HepG2 (cell line): Measurements from ENCODE around the gene FAM3A. TPM values are rescaled to one million over a fixed set of nuclear protein-coding genes. Genes with fewer than 3 reads are reported as not detected.

ENCODE experiments used
- ATAC-seq: fragments of 200-7000 bp; cut with Tn5 transposase; 3 replicates; pipeline ENCODE4 v1.9.1; 2020; ENCODE audit warnings: mild to moderate bottlenecking, moderate library complexity
- BruUV-seq: library from RNA; stranded (reverse); fragments of 400-500 nt; replicated peaks from 2 replicates; lab custom pipeline; 2021; lab: Mats Ljungman, UMichigan
- CTCF ChIA-PET: fragments of 300-600 bp; formaldehyde crosslinking; extraction: SDS; loops from one replicate; lab custom pipeline; 2021; ENCODE audit warnings: low total read pairs, inconsistent platforms, low intra/inter-chr PET ratio; lab: Yijun Ruan, JAX
- POLR2A ChIA-PET: fragments of 350-600 bp; sonication (Branson Sonifier 250); formaldehyde crosslinking; loops from one replicate; lab custom pipeline; 2020; ENCODE audit warnings: antibody characterized with exemption, inconsistent platforms; lab: Yijun Ruan, JAX
- DNase-seq: peaks from one replicate; pipeline ENCODE4 v3.0.0-alpha.2; 2015; ENCODE audit warnings: low spot score
- FAIRE-seq: peaks from 3 replicates; lab custom pipeline; 2011; peaks lifted over from hg19 to GRCh38; lab: Jason Lieb, UNC
- H2AFZ ChIP-seq: one replicate; pipeline ENCODE4 v1.6.1; 2011; ENCODE audit warnings: low read length, inconsistent platforms
- H3K27ac ChIP-seq: fragments of 300-600 bp; 3 replicates; pipeline ENCODE4 v1.8.0; 2011; ENCODE audit warnings: mixed run types, mild to moderate bottlenecking, mixed read lengths, low read length, inconsistent platforms; ENCODE audit not compliant: insufficient read depth; ENCODE audit errors: extremely low read length
- H3K27me3 ChIP-seq, 2 experiments: fragments of 200-600 bp in 1 of 2; 2 replicates in 1 of 2; 3 replicates in 1 of 2; pipeline versions ENCODE4 v1.6.0 to v1.8.0; 2011; ENCODE audit warnings: low read length in 2 of 2, mild to moderate bottlenecking in 2 of 2, moderate library complexity in 2 of 2, inconsistent platforms in 1 of 2; ENCODE audit not compliant: insufficient read depth in 2 of 2, control insufficient read depth in 1 of 2
- H3K36me3 ChIP-seq, 2 experiments: fragments of 200-600 bp in 1 of 2; replicated peaks in 1 of 2; 2 replicates in 1 of 2; 3 replicates in 1 of 2; pipeline versions ENCODE4 v1.5.1 to v1.8.0; 2011; ENCODE audit warnings: low read length in 2 of 2, inconsistent platforms in 1 of 2; ENCODE audit not compliant: insufficient read depth in 2 of 2, control insufficient read depth in 1 of 2
- H3K4me1 ChIP-seq: 2 replicates; pipeline ENCODE4 v1.5.1; 2012; ENCODE audit warnings: low read length, inconsistent platforms; ENCODE audit not compliant: insufficient read depth
- H3K4me2 ChIP-seq: 2 replicates; pipeline ENCODE4 v1.6.0; 2011; ENCODE audit warnings: low read depth, low read length, inconsistent platforms
- H3K4me3 ChIP-seq, 3 experiments: fragments of 200-600 bp in 1 of 3; sonication (generic), shearing (Covaris generic) in 1 of 3; replicated peaks in 1 of 3; 2 replicates each; pipeline ENCODE4 v1.5.1; 2011 to 2016; ENCODE audit warnings: low read length in 3 of 3, inconsistent platforms in 2 of 3, low read depth in 2 of 3, mild to moderate bottlenecking in 2 of 3, control low read depth in 1 of 3, mixed read lengths in 1 of 3; ENCODE audit not compliant: insufficient read depth in 1 of 3
- H3K79me2 ChIP-seq: one replicate; pipeline ENCODE4 v1.6.1; 2011; ENCODE audit warnings: low read length, inconsistent platforms; ENCODE audit not compliant: insufficient read depth
- H3K9ac ChIP-seq: 2 replicates; pipeline ENCODE4 v1.6.0; 2011; ENCODE audit warnings: mild to moderate bottlenecking, low read depth, low read length, inconsistent platforms; ENCODE audit not compliant: insufficient read depth
- H3K9me3 ChIP-seq: 2 replicates; pipeline ENCODE4 v1.5.1; 2012; ENCODE audit warnings: mild to moderate bottlenecking, low read length
- H4K20me1 ChIP-seq: 2 replicates; pipeline ENCODE4 v1.6.0; 2011; ENCODE audit warnings: inconsistent platforms, mild to moderate bottlenecking, low read length, moderate library complexity; ENCODE audit not compliant: insufficient read depth
- ATRX ChIP-seq: sonication (generic); formaldehyde crosslinking; IDR thresholded peaks from 2 replicates; pipeline ENCODE4 v1.4.0; 2020; ENCODE audit warnings: missing genetic modification reagents, borderline replicate concordance
- CBX2 ChIP-seq, 2 experiments: fragments of 200-600 bp in 1 of 2; sonication (generic); formaldehyde crosslinking in 1 of 2; IDR thresholded peaks; 2 replicates each; pipeline versions ENCODE4 v1.7.0 to v1.8.1; 2018 to 2022; ENCODE audit warnings: low read depth in 2 of 2, low read length in 1 of 2, mild to moderate bottlenecking in 1 of 2, missing genetic modification reagents in 1 of 2
- MAFK ChIP-seq, 2 experiments: IDR thresholded peaks in 1 of 2; conservative IDR thresholded peaks in 1 of 2; 2 replicates each; pipeline ENCODE4 v1.6.1; 2011; ENCODE audit warnings: improper control_type of control experiment in 2 of 2, low read length in 2 of 2
- PHF20 ChIP-seq: sonication (generic); formaldehyde crosslinking; IDR thresholded peaks from 2 replicates; pipeline ENCODE4 v1.5.0; 2020; ENCODE audit warnings: mild to moderate bottlenecking, missing genetic modification reagents
- RAD51 ChIP-seq: fragments of 450-650 bp; IDR thresholded peaks from 2 replicates; pipeline ENCODE4 v1.6.1; 2016; ENCODE audit warnings: borderline replicate concordance
- SMAD3 ChIP-seq: sonication (generic); formaldehyde crosslinking; IDR thresholded peaks from 2 replicates; pipeline ENCODE4 v1.4.0; 2020; ENCODE audit warnings: missing genetic modification reagents
- ZNF296 ChIP-seq: sonication (generic); formaldehyde crosslinking; conservative IDR thresholded peaks from 2 replicates; pipeline ENCODE4 v1.5.0; 2020; ENCODE audit warnings: mild to moderate bottlenecking, missing genetic modification reagents
- ZNF547 ChIP-seq: sonication (generic); formaldehyde crosslinking; IDR thresholded peaks from 2 replicates; pipeline ENCODE4 v1.5.1; 2020; ENCODE audit warnings: mild to moderate bottlenecking, missing genetic modification reagents
- ZNF580 ChIP-seq: IDR thresholded peaks from 2 replicates; pipeline ENCODE4 v1.6.1; 2016; ENCODE audit warnings: low read depth, borderline replicate concordance
- WGBS: methylation state at CpG from one replicate; pipeline ENCODE4 v1.1.6; 2017; ENCODE audit warnings: low lambda C conversion rate; 5-methylcytosine and 5-hydroxymethylcytosine counted together
- in situ Hi-C: cut with HindIII; loops from 2 replicates; pipeline ENCODE4 v1.10.0; 2017; ENCODE audit warnings: low pct_unique_long_range_greater_than_20kb; ENCODE audit not compliant: extremely low pct_ligation_motif_present
- intact Hi-C: fragments of 100-400 bp; cut with micrococcal nuclease; formaldehyde crosslinking; loops from one replicate; pipeline ENCODE4 v1.10.0; 2022; ENCODE audit not compliant: unreplicated experiment
- polyA plus RNA-seq, 8 experiments: library from polyadenylated mRNA; depleted of rRNA in 3 of 8; stranded (reverse) in 7 of 8; unstranded in 1 of 8; fragments of >200 nt; fragmentation: Illumina TruSeq in 4 of 8; extraction: Trizol in 4 of 8; gene quantifications; 2 replicates each; pipeline versions ENCODE4 v1.2.1 to v1.2.3, GENCODE V29; 2011 to 2016; ENCODE audit warnings: low read depth in 4 of 8, missing spikeins in 1 of 8, mixed read lengths in 1 of 8; ENCODE audit not compliant: insufficient read depth in 1 of 8
- total RNA-seq, 5 experiments: library from RNA; depleted of rRNA; stranded (reverse); fragments of >200 nt; fragmentation: Illumina TruSeq; extraction: Trizol; gene quantifications; 2 replicates each; pipeline ENCODE4 v1.2.3, GENCODE V29; 2016; ENCODE audit warnings: low read depth in 1 of 5
- TF ChIP-seq, protein P1 (sequence below): sonication (generic); formaldehyde crosslinking; IDR thresholded peaks from 2 replicates; pipeline ENCODE4 v1.4.0; 2020; ENCODE audit warnings: missing genetic modification reagents
- TF ChIP-seq, protein P2 (sequence below), 2 experiments: fragments of 450-650 bp in 1 of 2; sonication (generic) in 1 of 2; formaldehyde crosslinking in 1 of 2; IDR thresholded peaks; 2 replicates each; pipeline versions ENCODE4 v1.6.1 to v1.8.0; 2016 to 2022; ENCODE audit warnings: antibody characterized with exemption in 1 of 2, mild to moderate bottlenecking in 1 of 2, missing genetic modification reagents in 1 of 2

The FAM3A gene
- total and polyA plus RNA-seq, 2 of the 13 experiments (the other 11 are each of a cell fraction or from before 2014, with no cell fraction given), result 11.2 to 22.7 TPM

DNA sequence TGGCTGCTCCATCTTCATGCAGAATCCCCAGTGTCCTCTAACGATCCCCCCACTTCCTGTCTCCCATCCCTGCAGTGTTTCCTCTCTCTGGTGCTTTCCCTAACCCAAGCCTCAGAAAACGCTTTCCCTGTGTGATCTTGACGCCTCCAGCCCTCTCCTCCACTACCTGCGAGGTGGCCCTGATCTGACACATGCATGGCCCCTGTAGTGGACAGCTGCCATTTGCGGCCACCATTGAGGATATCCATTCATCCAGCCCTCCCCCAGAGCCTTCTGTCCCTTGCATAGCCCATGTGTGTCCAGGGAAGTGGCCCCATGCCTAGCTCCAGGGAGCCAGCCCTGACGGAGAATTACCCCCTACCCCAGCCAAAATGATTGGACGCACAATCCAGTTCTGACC is 32.7 kb downstream of the FAM3A start (continued):
- no peak for TF ChIP-seq PHF20 (CRISPR knock-in tag)
- TF ChIP-seq ATRX (CRISPR knock-in tag), result no peak
- no peak for TF ChIP-seq ZNF580 (CRISPR knock-in tag)

- POLR2A ChIA-PET, result interaction anchor here (2.3 kb wide), 1 partner anchor 8 kb away, joined by 11 read pairs; the partner anchor contains the start of gene SLC10A3
- FAIRE-seq (no peak), ATAC-seq (no peak), DNase-seq (no peak)
- intact Hi-C loops (no loop called here), in situ Hi-C loops (loop anchor here (5.0 kb wide), 1 partner anchor 35 kb away; the partner anchor contains the start of gene FAM3A)
- no peaks in the 10 kb centered on the region for H3K79me2 ChIP-seq
- H3K9me3 ChIP-seq, result no peaks in the 10 kb centered on the region
- CTCF ChIA-PET, result no interaction called here
- 100% methylated on average over 2 of the region's 7 CpGs for WGBS
- no peak overlapping the region for H3K4me3 ChIP-seq
- H3K4me1 ChIP-seq, result peaks cover 23% of the 10 kb centered on the region
- BruUV-seq, result no TSS peak
- H3K9ac ChIP-seq, result no peak overlapping the region
- no peak overlapping the region for H3K27ac ChIP-seq
- no peaks in the 10 kb centered on the region for H3K27me3 ChIP-seq
- H4K20me1 ChIP-seq, result no peaks in the 10 kb centered on the region
- no peaks in the 10 kb centered on the region; a peak in 1 of 5 replicates for H3K36me3 ChIP-seq
- no peak overlapping the region for H2AFZ ChIP-seq
- H3K4me2 ChIP-seq, result no peak overlapping the region
- TF ChIP-seq SMAD3 (CRISPR knock-in tag), result no peak
- no peak for TF ChIP-seq ZNF296
- no peak for TF ChIP-seq ZNF547
- TF ChIP-seq RAD51, result no peak
- TF ChIP-seq CBX2 (IDR thresholded peaks at IDR 0.05; ENCODE audit: low read depth, low read length), result no peak
- no peak for TF ChIP-seq CBX2 (CRISPR knock-in tag; IDR thresholded peaks at IDR 0.05; ENCODE audit: low read depth)
- TF ChIP-seq, protein P1, sequence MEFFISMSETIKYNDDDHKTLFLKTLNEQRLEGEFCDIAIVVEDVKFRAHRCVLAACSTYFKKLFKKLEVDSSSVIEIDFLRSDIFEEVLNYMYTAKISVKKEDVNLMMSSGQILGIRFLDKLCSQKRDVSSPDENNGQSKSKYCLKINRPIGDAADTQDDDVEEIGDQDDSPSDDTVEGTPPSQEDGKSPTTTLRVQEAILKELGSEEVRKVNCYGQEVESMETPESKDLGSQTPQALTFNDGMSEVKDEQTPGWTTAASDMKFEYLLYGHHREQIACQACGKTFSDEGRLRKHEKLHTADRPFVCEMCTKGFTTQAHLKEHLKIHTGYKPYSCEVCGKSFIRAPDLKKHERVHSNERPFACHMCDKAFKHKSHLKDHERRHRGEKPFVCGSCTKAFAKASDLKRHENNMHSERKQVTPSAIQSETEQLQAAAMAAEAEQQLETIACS (CRISPR knock-in tag), result no peak
- TF ChIP-seq, protein P2, sequence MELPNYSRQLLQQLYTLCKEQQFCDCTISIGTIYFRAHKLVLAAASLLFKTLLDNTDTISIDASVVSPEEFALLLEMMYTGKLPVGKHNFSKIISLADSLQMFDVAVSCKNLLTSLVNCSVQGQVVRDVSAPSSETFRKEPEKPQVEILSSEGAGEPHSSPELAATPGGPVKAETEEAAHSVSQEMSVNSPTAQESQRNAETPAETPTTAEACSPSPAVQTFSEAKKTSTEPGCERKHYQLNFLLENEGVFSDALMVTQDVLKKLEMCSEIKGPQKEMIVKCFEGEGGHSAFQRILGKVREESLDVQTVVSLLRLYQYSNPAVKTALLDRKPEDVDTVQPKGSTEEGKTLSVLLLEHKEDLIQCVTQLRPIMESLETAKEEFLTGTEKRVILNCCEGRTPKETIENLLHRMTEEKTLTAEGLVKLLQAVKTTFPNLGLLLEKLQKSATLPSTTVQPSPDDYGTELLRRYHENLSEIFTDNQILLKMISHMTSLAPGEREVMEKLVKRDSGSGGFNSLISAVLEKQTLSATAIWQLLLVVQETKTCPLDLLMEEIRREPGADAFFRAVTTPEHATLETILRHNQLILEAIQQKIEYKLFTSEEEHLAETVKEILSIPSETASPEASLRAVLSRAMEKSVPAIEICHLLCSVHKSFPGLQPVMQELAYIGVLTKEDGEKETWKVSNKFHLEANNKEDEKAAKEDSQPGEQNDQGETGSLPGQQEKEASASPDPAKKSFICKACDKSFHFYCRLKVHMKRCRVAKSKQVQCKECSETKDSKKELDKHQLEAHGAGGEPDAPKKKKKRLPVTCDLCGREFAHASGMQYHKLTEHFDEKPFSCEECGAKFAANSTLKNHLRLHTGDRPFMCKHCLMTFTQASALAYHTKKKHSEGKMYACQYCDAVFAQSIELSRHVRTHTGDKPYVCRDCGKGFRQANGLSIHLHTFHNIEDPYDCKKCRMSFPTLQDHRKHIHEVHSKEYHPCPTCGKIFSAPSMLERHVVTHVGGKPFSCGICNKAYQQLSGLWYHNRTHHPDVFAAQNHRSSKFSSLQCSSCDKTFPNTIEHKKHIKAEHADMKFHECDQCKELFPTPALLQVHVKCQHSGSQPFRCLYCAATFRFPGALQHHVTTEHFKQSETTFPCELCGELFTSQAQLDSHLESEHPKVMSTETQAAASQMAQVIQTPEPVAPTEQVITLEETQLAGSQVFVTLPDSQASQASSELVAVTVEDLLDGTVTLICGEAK (IDR thresholded peaks at IDR 0.05), result no peak
- TF ChIP-seq, protein P2 (CRISPR knock-in tag; IDR thresholded peaks at IDR 0.05), result no peak
- no peak for TF ChIP-seq MAFK (conservative IDR thresholded peaks at IDR 0.05 in 1 of 2, IDR thresholded peaks at IDR 0.05 in 1 of 2; ENCODE audit: low read length in 2 of 2)
These were observed 33.2 kb downstream of the FAM3A start for GRCh38 chrX:154482786-154483185.
